H9 (cell line): Measurements from ENCODE around the gene FAM3A. TPM values are rescaled to one million over a fixed set of nuclear protein-coding genes. Genes with fewer than 3 reads are reported as not detected.

Experiments
- DNase-seq: peaks from one replicate; pipeline ENCODE4 v3.0.0-alpha.2; 2017
- H2AFZ ChIP-seq: one replicate; pipeline ENCODE4 v1.6.1; 2013; ENCODE audit warnings: mild to moderate bottlenecking, low read length, control low read depth, moderate library complexity
- H2AK5ac ChIP-seq: 2 replicates; pipeline ENCODE4 v1.6.1; 2013; ENCODE audit warnings: low read length, control low read depth, mixed read lengths; ENCODE audit not compliant: insufficient read length
- H2BK120ac ChIP-seq: one replicate; pipeline ENCODE4 v1.6.1; 2013; ENCODE audit warnings: low read depth, mild to moderate bottlenecking, low read length, control low read depth, inconsistent platforms; ENCODE audit not compliant: poor library complexity, severe bottlenecking
- H2BK12ac ChIP-seq: 2 replicates; pipeline ENCODE4 v1.6.1; 2013; ENCODE audit warnings: low read length, control low read depth, mixed read lengths, low read depth; ENCODE audit not compliant: insufficient read length
- H2BK15ac ChIP-seq: 2 replicates; pipeline ENCODE4 v1.6.1; 2013; ENCODE audit warnings: low read depth, low read length, control low read depth
- H2BK20ac ChIP-seq: one replicate; pipeline ENCODE4 v1.6.1; 2013; ENCODE audit warnings: low read depth, mild to moderate bottlenecking, low read length, control low read depth, inconsistent platforms; ENCODE audit not compliant: poor library complexity, severe bottlenecking
- H2BK5ac ChIP-seq: 2 replicates; pipeline ENCODE4 v1.6.1; 2013; ENCODE audit warnings: low read length, control low read depth, mixed read lengths; ENCODE audit not compliant: insufficient read length
- H3K14ac ChIP-seq: 2 replicates; pipeline ENCODE4 v1.6.1; 2013; ENCODE audit warnings: low read length, control low read depth; ENCODE audit not compliant: insufficient read depth
- H3K18ac ChIP-seq: 2 replicates; pipeline ENCODE4 v1.6.1; 2013; ENCODE audit warnings: low read depth, mild to moderate bottlenecking, mixed read lengths, low read length, control low read depth; ENCODE audit not compliant: insufficient read length
- H3K23ac ChIP-seq: 2 replicates; pipeline ENCODE4 v1.6.1; 2013; ENCODE audit warnings: low read length, control low read depth, mixed read lengths, low read depth; ENCODE audit not compliant: insufficient read length
- H3K23me2 ChIP-seq: 2 replicates; pipeline ENCODE4 v1.6.1; 2013; ENCODE audit warnings: low read depth, mild to moderate bottlenecking, mixed read lengths, low read length, control low read depth; ENCODE audit not compliant: insufficient read length, poor library complexity, severe bottlenecking
- H3K27ac ChIP-seq: 2 replicates; pipeline ENCODE4 v1.5.1; 2013; ENCODE audit warnings: low read length, control low read depth, mixed read lengths, low read depth; ENCODE audit not compliant: insufficient read length
- H3K27me3 ChIP-seq: 2 replicates; pipeline ENCODE4 v1.6.1; 2013; ENCODE audit warnings: low read length, control low read depth, inconsistent platforms; ENCODE audit not compliant: insufficient read depth
- H3K4ac ChIP-seq: 2 replicates; pipeline ENCODE4 v1.6.1; 2013; ENCODE audit warnings: low read depth, mild to moderate bottlenecking, control low read depth, inconsistent platforms, low read length, moderate library complexity
- H3K4me1 ChIP-seq: 2 replicates; pipeline ENCODE4 v1.6.1; 2013; ENCODE audit warnings: low read length, control low read depth, inconsistent platforms; ENCODE audit not compliant: insufficient read depth
- H3K4me2 ChIP-seq: 2 replicates; pipeline ENCODE4 v1.6.1; 2013; ENCODE audit warnings: low read length, control low read depth, mixed read lengths; ENCODE audit not compliant: insufficient read length, insufficient read depth
- H3K56ac ChIP-seq: 2 replicates; pipeline ENCODE4 v1.6.1; 2013; ENCODE audit warnings: low read depth, mild to moderate bottlenecking, mixed read lengths, low read length, control low read depth; ENCODE audit not compliant: insufficient read length
- H3K79me1 ChIP-seq: 2 replicates; pipeline ENCODE4 v1.6.1; 2013; ENCODE audit warnings: low read depth, mild to moderate bottlenecking, moderate library complexity, low read length, control low read depth, inconsistent platforms; ENCODE audit not compliant: insufficient read depth, poor library complexity, severe bottlenecking
- H3K79me2 ChIP-seq: 2 replicates; pipeline ENCODE4 v1.6.1; 2013; ENCODE audit warnings: low read length, control low read depth, inconsistent platforms; ENCODE audit not compliant: insufficient read depth
- H3K9ac ChIP-seq: 2 replicates; pipeline ENCODE4 v1.6.1; 2013; ENCODE audit warnings: low read length, control low read depth, mixed read lengths; ENCODE audit not compliant: insufficient read length; ENCODE audit errors: extremely low read depth
- H3K9me3 ChIP-seq: one replicate; pipeline ENCODE4 v1.6.1; 2013; ENCODE audit warnings: low read depth, low read length, inconsistent platforms; ENCODE audit not compliant: control insufficient read depth
- H3T11ph ChIP-seq: one replicate; pipeline ENCODE4 v1.6.1; 2013; ENCODE audit warnings: mild to moderate bottlenecking, low read length, control low read depth, inconsistent platforms
- H4K20me1 ChIP-seq: one replicate; pipeline ENCODE4 v1.6.1; 2013; ENCODE audit not compliant: control insufficient read depth, insufficient read length, insufficient read depth
- H4K5ac ChIP-seq: 2 replicates; pipeline ENCODE4 v1.6.1; 2013; ENCODE audit warnings: low read depth, mild to moderate bottlenecking, mixed read lengths, low read length, control low read depth; ENCODE audit not compliant: insufficient read length
- H4K8ac ChIP-seq: replicated peaks from 2 replicates; pipeline ENCODE4 v1.6.1; 2013; ENCODE audit warnings: low read length, control low read depth, mixed read lengths, low read depth; ENCODE audit not compliant: insufficient read length
- H4K91ac ChIP-seq: 2 replicates; pipeline ENCODE4 v1.6.1; 2013; ENCODE audit warnings: low read depth, mild to moderate bottlenecking, moderate library complexity, mixed read lengths, low read length, control low read depth; ENCODE audit not compliant: insufficient read length
- H3K27ac Mint-ChIP-seq, 3 experiments: 2 replicates in 2 of 3; 3 replicates in 1 of 3; pipeline ENCODE4 v1.8.0; 2020 to 2021; ENCODE audit warnings: mixed read lengths in 3 of 3, mild to moderate bottlenecking in 1 of 3, moderate library complexity in 1 of 3
- H3K27me3 Mint-ChIP-seq: 2 replicates; pipeline ENCODE4 v1.8.0; 2021; ENCODE audit warnings: low read depth, mild to moderate bottlenecking, moderate library complexity, mixed read lengths
- H3K36me3 Mint-ChIP-seq, 3 experiments: 2 replicates in 2 of 3; 3 replicates in 1 of 3; pipeline ENCODE4 v1.8.0; 2020 to 2021; ENCODE audit warnings: low read depth in 3 of 3, mixed read lengths in 3 of 3; ENCODE audit not compliant: insufficient read depth in 1 of 3
- H3K4me1 Mint-ChIP-seq, 2 experiments: 2 replicates each; pipeline ENCODE4 v1.8.0; 2020; ENCODE audit warnings: mixed read lengths in 2 of 2
- H3K4me3 Mint-ChIP-seq, 2 experiments: 2 replicates in 1 of 2; 3 replicates in 1 of 2; pipeline ENCODE4 v1.8.0; 2020 to 2021; ENCODE audit warnings: mild to moderate bottlenecking in 2 of 2, mixed read lengths in 2 of 2, moderate library complexity in 1 of 2
- H3K9me3 Mint-ChIP-seq, 2 experiments: 2 replicates in 1 of 2; 3 replicates in 1 of 2; pipeline ENCODE4 v1.8.0; 2020; ENCODE audit warnings: mild to moderate bottlenecking in 2 of 2, mixed read lengths in 2 of 2, moderate library complexity in 1 of 2
- CTCF ChIP-seq: fragments of 200-600 bp; sonication (generic); conservative IDR thresholded peaks from 3 replicates; pipeline ENCODE4 v1.8.0; 2021; ENCODE audit warnings: antibody characterized with exemption, mild to moderate bottlenecking
- WGBS: extraction: QIAGEN DNeasy Blood & Tissue Kit; methylation state at CpG from one replicate; pipeline ENCODE4 v1.1.7; 2013; ENCODE audit warnings: missing lambda C conversion rate, low lambda C conversion rate, mixed read lengths; ENCODE audit not compliant: insufficient read length; ENCODE audit errors: extremely low coverage; 5-methylcytosine and 5-hydroxymethylcytosine counted together
- total RNA-seq: library from RNA; stranded (reverse); gene quantifications from 2 replicates; pipeline ENCODE4 v1.2.1, GENCODE V29; 2021

Gene FAM3A
- total RNA-seq, 1 experiment from 2014 or later: 22.8 TPM

GRCh38 chrX:154481195-154481594 lies 34.8 kb downstream of the FAM3A start:
- Mint-ChIP-seq H3K4me1 (peaks cover 6 to 15% of the 10 kb centered on the region in 2 experiments), H3K36me3 (peaks cover 6 to 20% (median 18%) of the 10 kb centered on the region in 3 experiments; a peak in 6 of 7 replicates), H3K27ac (no peak overlapping the region), H3K4me3 (no peak overlapping the region), H3K9me3 (peaks cover 72 to 85% of the 10 kb centered on the region in 2 experiments), H3K27me3 (peaks cover 13% of the 10 kb centered on the region)
- Histone ChIP-seq H3K27me3 (no peaks in the 10 kb centered on the region), H3K18ac (no peak overlapping the region), H2AFZ (no peak overlapping the region), H2BK20ac (no peak overlapping the region), H4K20me1 (no peaks in the 10 kb centered on the region), H3K9ac (no peak overlapping the region), H3K4ac (no peak overlapping the region), H4K8ac (no peak overlapping the region), H2AK5ac (no peak overlapping the region), H2BK12ac (no peak overlapping the region), H3K4me2 (no peak overlapping the region), H3K4me1 (no peaks in the 10 kb centered on the region; the same call in 1 of the 2 replicates), H3K9me3 (peaks cover 42% of the 10 kb centered on the region), H2BK5ac (no peak overlapping the region), H2BK120ac (no peak overlapping the region), H3K23me2 (peaks cover 4% of the 10 kb centered on the region), H3K23ac (no peak overlapping the region), H3K79me2 (no peaks in the 10 kb centered on the region), H3K14ac (no peak overlapping the region), H4K5ac (no peak overlapping the region), H3K56ac (no peak overlapping the region), H2BK15ac (no peak overlapping the region), H3K79me1 (no peaks in the 10 kb centered on the region), H3T11ph (no peak overlapping the region), H4K91ac (no peak overlapping the region), H3K27ac (no peak overlapping the region)
- no CpG with 5 or more reads among the region's 5 CpGs for WGBS
- no peak for TF ChIP-seq CTCF
- DNase-seq: no peak
